Stomach (tissue), 4 donors: Measurements from ENCODE around the gene RXRA.
"Not testable (repeated sequence)": the region's sequence is repeated elsewhere in the genome, so short reads cannot be mapped to it uniquely, and the experiment has no call there.

Experiments
- POLR2A ChIP-seq, 4 donors: fragments of 450-650 bp; IDR thresholded peaks; one replicate each; pipeline ENCODE4 v1.6.1; 2016; ENCODE audit warnings: antibody characterized with exemption in 4 of 4, control low read depth in 2 of 4, mild to moderate bottlenecking in 1 of 4, moderate library complexity in 1 of 4
- POLR2AphosphoS5 ChIP-seq, 3 donors: sonication (generic); formaldehyde crosslinking; IDR thresholded peaks; one replicate each; pipeline ENCODE4 v1.6.1; 2016; ENCODE audit warnings: antibody characterized with exemption in 3 of 3
- TF ChIP-seq, protein P1 (sequence below), 7 experiments: fragments of 450-650 bp in 4 of 7; fragments of 200-600 bp in 3 of 7; sonication (generic) in 3 of 7; IDR thresholded peaks; one replicate each; pipeline ENCODE4 v1.5.1; 2016 to 2019; ENCODE audit warnings: antibody characterized with exemption in 7 of 7, control low read depth in 2 of 7, mild to moderate bottlenecking in 1 of 7

DNA sequence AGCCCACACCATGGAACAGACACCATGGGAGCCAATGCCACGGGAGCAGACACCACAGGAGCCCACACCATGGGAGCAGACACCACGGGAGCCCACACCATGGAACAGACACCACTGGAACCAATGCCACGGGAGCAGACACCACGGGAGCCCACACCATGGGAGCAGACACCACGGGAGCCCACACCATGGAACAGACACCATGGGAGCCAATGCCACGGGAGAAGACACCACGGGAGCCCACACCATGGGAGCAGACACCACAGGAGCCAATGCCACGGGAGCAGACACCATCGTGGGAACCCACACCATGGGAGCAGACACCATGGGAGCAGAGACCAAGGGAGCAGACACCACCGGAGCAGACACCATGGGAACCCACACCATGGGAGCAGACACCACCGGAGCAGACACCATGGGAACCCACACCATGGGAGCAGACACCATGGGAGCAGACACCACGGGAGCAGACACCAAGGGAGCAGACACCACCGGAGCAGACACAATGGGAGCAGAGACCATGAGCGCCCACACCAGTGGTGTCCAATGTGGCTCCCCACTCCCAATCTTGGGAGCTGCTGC is 17.5 kb upstream of the RXRA start:
- TF ChIP-seq, protein P1, sequence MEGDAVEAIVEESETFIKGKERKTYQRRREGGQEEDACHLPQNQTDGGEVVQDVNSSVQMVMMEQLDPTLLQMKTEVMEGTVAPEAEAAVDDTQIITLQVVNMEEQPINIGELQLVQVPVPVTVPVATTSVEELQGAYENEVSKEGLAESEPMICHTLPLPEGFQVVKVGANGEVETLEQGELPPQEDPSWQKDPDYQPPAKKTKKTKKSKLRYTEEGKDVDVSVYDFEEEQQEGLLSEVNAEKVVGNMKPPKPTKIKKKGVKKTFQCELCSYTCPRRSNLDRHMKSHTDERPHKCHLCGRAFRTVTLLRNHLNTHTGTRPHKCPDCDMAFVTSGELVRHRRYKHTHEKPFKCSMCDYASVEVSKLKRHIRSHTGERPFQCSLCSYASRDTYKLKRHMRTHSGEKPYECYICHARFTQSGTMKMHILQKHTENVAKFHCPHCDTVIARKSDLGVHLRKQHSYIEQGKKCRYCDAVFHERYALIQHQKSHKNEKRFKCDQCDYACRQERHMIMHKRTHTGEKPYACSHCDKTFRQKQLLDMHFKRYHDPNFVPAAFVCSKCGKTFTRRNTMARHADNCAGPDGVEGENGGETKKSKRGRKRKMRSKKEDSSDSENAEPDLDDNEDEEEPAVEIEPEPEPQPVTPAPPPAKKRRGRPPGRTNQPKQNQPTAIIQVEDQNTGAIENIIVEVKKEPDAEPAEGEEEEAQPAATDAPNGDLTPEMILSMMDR (IDR thresholded peaks at IDR 0.05), result not testable (repeated sequence)
- TF ChIP-seq POLR2A, POLR2AphosphoS5 (IDR thresholded peaks at IDR 0.05): not testable (repeated sequence)
